Measurements from ENCODE around the gene RNF121. TPM values are rescaled to one million over a fixed set of nuclear protein-coding genes. Genes with fewer than 3 reads are reported as not detected.

Gene RNF121
- polyA plus RNA-seq, 3 donors: 46.4 to 46.8 (median 46.4) TPM

DNA sequence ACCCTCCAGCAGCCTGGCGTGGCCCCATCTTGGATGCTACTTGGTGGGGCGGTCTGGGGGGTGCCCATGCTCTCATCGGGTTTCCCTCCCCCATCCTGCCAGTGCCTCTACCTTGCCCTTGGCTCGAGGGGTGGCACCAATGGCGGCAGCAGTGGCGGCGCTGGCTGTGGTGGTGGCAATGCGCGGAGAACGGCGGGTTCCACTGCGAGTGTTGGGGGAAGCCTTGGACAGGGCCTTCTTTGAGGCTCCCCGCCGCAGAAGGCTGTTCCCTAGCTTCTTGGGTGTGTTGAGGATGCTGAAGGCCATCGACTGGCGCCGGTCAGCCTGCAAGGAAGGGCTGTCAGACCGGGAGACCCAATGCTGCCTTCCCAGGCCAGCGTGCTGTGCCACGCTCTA lies 74.9 kb downstream of the RNF121 start:
- DNase-seq (ENCODE audit: low read depth in 3 of 3, low spot score in 2 of 3): no peak

DNA sequence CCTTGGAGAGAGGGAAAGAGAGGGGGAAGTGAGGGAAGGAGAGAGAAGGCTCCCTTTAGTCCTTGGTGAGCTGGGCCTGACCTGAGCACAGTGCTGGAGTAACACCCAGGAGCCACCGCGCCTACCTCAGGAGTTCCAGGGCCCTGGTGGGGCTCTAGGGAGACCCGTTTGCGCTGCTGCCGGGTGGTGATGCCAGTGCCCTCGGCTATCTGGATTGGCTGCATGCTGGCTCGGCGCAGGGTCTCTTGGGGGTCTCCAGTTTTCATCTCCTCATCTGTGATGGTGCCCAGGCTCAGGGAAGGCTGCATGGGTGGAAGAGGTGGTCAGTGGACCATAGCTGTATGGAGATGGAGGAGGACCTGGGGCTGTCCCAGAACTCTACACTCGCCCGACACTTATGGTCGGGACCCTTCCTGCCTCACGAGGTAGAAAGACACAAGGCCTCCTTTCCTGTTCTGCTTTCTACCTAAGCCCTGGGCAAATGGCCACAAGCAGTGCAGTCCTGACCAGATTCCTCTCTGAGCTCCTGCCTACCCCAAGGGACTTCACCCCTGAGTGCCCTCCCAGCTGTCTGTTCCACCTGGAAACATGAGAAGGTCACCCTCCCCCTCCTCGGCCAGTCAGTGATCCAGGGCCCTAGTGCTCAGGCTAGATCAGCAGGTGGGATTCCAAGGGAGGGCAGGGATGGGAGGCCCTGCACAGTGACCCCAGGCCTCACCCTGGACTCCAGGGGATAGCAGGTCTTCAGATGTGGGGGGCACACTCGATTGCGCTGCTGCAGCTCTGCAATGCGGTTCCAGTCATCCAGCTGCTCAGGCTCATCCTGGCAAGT lies 75.9 kb downstream of the RNF121 start:
- no peak for DNase-seq (ENCODE audit: low read depth in 3 of 3, low spot score in 2 of 3)

DNA sequence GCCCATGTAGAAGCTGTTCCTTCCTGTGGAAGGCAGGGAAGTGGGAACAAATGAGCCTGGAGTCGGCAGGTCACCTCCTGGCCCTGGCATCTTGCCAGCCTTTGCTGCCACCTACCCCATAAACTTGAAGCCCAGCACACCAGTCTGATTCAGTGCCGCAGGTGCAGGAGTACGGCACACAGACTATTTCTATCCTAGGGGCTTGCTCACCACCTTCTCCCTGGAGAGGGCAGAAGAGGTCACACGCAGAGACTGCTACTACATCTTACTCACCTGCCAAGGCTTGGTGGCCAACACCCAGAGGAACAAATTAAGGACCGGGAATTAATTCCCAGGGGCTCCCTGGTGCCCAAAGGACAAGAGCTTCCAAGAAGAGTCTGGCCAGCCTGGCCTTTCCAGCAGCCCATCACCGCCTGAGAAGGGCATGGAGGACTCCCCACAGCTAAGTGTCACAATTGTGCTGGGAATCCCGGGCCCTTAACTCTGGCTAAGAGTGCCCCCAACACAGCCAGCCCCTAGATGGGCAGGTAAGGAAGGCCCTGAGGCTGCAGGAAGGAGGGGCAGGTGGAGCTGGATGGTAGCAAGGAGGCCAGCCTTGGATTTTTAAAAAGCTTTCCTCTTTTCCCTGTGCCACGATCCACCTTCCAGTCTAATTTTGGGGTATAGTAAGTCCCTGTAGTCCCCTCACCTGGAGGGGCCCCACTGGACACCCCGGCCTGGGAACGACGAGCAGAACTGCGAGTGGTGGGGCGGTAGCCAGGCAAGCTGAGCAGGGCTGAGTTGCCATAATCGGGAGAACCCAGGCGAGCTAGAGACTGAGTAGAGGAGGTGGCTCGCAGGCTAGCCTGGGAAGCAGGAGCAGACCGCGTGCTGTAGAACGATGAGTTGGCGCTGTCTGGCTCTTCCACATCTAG lies 76.8 kb downstream of the RNF121 start:
- no peak for DNase-seq (ENCODE audit: low read depth in 3 of 3, low spot score in 2 of 3)

DNA sequence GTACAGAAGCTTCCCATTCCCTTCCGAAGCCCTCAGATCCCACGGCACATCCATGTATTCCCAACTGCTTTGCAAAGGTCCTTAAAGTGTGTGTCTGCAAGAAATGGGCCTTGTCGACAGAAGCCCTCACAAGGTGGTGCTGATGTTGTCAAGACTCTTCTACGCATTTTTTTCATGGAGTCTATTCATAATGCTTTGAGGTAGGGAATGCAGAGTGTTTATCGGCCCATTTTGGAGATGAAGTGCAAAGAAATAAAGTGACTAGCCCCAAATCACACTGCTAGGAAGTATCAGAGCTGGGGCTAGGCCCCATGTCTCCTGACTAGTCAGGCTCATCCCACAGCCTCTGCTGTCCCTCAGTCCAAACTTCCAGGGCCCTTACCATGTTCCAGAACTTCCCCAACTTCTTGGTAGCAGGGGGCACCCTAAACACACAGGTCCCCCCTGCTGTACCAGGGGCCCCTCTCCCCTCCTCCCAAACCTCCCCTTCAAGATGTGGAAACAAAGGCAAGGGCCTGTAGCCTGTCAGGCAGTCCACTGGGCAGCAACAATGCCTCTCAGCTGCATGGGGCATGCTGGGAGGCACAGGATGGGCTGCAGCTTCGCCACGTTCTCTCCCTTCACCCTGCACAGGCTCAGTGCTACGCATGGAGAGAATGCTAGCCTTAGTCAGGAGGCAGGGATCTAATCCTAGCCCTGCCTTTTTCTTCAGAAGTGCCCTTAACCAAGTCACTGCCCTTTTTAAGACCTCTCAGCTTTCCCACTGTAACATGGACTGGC lies 77.7 kb downstream of the RNF121 start:
- no peak for DNase-seq (ENCODE audit: low read depth in 3 of 3, low spot score in 2 of 3)

DNA sequence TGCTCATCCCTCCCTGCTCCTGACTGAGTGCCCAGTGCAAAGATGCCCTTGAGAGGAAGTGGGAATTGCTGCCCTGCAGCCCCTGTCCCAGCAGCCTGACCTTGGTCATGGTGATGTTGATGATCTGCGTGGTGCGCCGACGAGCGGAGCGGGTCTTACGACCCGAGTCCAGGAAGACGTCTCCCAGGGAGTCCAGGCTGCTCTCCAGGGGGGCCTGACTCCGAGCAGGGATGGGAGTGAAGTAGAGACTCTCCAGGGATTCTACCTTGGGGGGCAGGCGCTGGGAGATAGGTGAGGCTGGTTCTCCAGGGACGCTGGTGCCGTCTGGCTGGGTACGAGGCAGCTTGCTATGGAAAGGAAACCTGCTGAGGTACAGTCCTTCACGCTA lies 78.2 kb downstream of the RNF121 start:
- DNase-seq (ENCODE audit: low read depth in 3 of 3, low spot score in 2 of 3): no peak

DNA sequence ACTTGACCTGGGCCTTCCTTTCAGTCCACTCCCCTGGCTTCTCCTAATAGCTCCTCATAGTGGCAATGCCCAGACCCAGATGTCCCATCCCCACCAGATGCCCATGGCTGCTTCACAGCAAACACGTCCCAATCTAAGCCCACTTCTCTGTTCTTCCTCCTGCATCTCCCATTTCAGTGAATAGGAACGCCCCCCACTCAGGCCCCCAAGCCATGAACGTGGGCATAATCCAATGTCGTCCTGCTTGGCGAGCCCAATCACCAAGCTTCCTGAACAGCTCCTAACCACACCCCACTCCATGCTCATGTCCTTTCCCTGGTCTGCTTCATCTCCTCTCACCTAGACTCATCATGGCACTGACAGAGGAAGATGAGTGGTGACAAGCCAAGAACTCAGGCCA lies 78.7 kb downstream of the RNF121 start:
- DNase-seq (ENCODE audit: low read depth in 3 of 3, low spot score in 2 of 3): no peak

DNA sequence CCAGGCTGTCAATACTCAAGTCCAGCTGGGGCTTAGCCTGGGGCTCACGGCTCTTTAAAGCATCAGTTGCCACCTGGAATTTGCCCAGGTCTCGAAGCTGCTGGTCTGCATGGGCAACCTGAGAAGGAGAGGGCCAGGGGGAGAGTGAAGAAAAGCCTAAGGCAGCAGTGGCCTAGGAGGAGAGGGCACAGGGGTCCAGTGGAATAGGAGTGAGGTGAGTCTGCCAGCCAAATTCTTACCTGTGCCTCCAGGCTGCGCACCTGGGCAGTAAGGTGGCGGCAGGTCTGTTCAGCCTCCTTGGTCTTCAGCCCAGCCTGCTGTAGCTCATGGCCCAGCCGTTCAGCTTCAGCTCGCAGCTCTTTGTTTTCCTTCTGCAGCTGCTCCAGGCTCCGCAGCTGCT lies 79.9 kb downstream of the RNF121 start:
- no peak for DNase-seq (ENCODE audit: low read depth in 3 of 3, low spot score in 2 of 3)

DNA sequence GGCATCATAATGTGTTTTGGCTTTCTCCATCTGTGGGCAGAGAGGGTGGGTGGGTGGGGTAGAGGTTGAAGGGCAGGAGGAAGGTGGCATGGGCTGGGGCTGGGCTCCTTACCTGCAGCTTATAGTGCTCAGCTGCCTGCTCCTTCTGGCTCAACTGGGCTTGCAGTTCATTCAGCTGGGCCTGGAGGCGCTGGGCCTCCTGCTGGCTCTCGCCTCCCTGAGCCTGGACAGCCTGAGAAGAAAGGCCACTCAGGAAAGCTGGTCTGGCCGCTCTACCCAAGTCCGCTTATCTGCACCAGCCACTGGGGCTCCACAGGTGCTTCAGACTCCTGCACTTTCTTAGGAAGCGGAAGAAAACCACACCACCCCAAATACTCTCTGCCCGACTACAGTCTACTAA lies 80.3 kb downstream of the RNF121 start:
- DNase-seq (ENCODE audit: low read depth in 3 of 3, low spot score in 2 of 3): no peak

DNA sequence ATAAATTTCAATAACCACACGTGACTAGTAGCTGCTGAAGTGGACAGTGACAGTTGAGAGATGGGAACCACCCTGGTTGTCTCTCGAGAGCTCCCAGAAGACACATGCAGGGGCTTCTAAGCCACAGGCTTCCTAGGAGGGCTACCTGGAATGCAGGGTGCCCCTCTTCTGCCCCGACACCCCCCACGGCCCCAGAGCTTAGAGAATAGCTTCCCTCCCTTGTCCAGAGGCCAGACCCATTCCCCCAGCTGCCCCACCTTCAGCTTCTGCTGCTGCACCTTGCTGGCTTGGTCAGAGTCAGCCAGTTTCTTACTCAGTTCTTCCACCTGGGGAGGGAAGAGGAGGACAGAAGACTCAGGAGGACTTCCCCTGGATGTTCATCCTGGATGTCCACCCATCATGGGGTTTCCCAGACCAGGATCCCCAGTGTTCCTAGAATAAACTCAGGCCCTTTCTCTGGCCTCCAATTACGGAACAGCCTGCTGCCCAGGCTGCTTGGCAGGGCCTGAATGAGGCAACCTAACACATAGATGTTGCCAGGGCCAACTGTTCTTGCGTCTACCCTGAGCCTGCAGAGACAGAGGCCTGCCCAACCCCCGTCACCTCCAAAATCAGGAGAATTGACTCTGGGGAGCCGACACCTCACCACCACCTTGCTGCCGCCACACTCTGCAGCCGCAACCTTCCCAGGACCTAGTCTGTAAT lies 81.8 kb downstream of the RNF121 start:
- DNase-seq (ENCODE audit: low read depth in 3 of 3, low spot score in 2 of 3): no peak

DNA sequence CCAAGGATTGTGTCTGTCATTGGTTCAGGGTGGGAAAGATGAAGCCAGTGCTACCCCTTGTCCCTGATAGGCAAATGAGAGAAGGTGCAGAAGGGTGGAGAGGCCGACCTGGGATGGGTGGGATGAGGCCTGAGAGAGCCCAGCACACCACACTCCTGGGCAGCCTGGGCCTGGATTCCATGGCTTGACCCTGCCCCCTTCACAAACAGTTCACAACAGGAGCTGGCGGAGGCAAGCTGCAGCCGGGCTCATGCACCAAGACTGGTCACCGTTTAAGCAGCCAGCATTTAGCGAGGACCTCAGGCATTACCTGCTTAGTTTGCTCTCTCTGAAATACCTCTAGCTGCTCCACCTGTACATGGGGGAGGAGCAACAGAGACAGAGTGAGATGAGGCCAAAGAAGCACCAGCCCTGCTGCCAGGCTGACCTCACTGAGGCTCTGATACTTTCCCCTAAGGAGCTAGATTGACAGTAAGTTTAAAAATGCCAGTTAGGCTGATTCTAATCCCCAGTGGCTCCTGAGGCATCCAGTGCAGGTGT lies 83.3 kb downstream of the RNF121 start:
- no peak for DNase-seq (ENCODE audit: low read depth in 3 of 3, low spot score in 2 of 3)

DNA sequence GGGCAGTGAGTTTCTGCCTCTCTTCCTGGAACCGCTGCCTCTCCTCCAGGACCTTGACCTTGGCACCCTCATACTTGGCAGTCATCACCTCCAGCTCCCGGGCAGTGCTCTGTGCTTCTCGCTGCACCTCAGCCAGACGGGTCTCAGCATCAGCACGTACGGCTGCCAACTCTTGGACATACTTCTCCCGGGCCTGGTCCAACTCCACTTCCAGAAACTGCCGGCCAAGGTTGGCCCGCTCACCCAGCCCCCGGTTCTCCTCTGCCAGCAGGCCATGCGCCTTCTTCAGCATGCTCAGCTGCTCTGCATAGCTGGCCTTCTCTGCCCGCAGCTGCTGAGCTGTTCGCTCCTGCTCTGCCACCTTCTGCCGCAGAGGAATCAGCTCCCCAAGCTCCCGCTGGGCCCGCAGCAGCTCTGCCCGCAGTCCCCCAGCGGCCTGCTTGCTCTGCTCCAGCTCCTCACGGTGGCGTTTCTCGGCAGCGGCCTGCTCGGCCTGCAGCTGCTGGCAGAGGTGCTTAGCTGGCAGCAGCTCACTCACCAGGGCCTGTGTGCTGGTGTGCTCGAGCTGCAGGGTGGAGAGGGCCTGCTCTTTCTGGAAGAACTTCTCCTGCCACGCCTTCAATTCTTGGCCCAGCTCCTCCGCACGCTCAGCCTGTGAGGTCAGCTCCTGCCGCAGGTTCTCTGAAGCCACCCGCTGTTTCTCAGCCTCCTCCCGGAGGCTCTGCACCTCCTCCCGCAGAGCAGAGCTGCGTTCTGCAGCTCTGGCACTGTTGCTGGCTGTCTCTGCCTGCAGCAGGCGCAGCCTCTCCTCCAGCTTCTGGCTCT lies 84.3 kb downstream of the RNF121 start:
- DNase-seq (ENCODE audit: low read depth in 3 of 3, low spot score in 2 of 3): no peak

DNA sequence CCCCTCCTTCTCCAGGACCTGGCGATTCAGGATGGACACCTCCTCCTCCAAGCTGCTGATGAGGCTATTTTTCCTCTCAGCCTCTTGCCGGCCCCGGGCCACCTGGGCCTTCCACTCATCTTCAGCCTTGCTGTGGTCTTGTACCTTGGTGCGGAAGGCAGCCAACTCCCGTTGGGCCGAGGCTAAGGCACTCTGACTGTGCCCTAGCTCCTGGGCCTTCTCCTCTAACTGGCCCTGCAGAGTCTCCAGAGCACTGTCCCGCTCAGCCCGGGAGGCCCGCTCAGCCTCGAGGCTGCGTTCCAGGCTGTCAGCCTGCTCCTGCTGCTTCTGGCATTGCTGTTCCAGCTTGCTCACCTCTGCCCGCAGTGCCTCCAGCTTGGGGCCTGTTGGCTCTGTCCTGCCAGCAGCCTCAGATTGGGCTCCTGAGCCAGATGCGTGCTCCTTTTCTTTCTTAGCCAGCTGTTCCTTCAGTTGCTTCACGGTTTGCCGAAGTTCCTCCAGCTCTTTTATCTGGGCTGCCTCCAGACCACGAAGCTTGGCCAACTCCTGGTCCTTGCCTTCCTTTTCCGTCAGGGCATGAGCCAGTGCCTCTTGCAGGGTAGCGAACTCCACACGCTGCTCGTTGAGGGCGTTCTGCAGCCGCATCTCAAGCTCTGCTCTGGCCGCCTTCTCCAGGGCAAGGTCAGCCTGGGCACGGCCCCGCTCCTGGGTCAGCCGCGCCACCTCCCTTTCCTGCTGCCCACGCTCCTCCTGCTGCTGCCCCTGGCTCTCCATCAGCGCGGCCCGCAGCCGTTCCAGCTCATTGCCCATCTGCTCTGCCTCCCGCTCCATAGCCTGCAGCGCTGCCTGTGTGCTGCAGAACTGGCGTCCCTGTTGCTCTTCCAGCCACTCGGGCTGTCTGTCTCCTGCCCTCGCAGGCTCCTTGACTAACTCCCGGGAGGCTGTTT lies 85.2 kb downstream of the RNF121 start:
- DNase-seq (ENCODE audit: low read depth in 3 of 3, low spot score in 2 of 3): no peak

DNA sequence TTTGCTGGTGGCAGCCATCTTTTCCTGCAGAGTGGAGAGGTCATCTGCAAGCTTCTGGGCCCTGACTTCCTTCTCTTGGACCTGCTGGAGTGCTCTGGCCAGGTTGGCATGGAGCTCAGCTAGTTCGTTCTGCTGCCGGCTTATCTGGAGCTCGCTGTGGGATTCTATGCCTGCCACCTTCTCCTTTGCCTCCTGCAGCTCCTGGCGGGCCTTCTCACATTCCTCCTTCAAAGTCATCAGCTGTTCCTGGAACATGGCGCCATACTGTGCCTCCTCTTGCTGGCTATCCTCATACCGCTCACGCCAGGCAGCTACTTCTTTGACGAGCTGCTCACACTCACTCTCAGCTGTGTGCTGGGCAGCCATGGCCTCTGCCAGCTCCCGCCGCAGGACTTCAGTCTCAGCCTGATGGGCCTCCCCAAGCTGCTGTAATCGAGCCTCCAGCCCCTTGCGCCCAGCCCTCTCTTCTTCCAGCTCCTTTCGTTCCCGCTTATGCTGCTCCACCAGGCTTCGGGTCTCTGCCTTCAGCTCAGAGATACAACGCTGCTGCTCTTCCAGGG lies 86.0 kb downstream of the RNF121 start:
- DNase-seq (ENCODE audit: low read depth in 3 of 3, low spot score in 2 of 3): no peak

DNA sequence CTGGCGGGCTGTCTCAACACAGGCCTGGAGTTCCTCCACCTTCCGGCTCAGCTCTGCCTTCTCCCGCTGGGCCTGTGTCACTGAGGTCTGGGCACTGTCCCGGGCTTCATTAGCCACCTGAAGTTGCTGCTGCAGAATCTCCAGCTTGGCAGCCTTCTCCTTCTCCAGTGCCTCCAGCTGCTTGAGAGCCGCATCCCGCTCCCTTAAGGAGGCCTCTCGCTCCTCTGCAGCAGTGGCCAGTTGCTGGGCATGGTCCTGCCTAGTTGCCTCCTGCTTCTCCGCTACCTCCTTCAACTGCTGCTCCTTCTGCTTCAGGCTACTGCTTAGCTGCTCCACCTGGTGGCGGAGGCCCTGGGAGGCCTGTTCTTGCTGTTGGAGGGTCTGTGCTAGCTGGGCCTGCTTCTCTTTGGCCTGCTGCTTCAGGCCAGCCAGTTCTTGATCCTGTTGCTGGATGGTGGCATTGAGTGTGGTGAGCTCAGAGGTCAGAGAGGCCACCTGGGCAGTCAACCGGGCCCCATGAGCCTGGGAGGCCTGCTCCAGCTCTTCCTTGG lies 86.7 kb downstream of the RNF121 start:
- no peak for DNase-seq (ENCODE audit: low read depth in 3 of 3, low spot score in 2 of 3)

DNA sequence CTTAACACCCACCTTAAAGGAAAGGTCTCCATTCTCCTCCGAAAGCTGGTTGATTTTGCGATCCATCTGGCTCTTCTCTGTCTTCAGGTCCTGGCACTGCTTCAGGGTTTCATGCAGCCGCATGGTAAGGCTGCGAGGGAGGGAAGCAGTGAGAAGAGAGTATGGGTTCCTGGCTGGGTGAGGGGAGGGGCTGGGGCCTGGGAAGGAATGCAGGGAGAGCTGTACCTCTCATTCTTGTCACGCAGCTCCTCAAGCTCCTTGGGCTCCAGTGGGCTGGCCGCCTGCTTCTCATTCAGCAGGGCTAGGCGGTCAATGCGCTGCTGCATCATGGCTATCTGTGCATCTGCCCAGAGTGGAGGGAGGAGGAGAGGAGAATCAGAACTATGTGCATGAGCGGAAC lies 89.3 kb downstream of the RNF121 start:
- no peak for DNase-seq (ENCODE audit: low read depth in 3 of 3, low spot score in 2 of 3)

DNA sequence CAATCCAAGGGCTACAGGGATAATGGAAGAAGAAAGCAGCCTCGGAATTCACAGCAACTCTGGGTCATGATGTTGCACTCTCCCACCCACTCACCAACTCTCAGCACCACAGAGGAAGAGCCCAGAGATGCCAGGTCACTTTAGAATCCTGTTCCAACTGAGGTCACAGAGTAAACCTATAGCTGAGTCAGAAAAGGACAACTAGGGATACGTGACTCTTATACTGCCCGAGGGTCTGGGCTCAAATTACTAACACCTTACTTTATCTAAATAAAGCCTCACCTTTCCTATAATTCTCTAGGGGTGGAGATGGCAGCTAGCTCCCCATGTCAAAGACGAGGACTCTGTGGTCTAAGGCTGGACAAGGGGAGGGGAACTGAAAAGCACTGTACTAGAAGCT lies 94.5 kb downstream of the RNF121 start:
- DNase-seq (ENCODE audit: low read depth in 3 of 3, low spot score in 2 of 3): no peak

DNA sequence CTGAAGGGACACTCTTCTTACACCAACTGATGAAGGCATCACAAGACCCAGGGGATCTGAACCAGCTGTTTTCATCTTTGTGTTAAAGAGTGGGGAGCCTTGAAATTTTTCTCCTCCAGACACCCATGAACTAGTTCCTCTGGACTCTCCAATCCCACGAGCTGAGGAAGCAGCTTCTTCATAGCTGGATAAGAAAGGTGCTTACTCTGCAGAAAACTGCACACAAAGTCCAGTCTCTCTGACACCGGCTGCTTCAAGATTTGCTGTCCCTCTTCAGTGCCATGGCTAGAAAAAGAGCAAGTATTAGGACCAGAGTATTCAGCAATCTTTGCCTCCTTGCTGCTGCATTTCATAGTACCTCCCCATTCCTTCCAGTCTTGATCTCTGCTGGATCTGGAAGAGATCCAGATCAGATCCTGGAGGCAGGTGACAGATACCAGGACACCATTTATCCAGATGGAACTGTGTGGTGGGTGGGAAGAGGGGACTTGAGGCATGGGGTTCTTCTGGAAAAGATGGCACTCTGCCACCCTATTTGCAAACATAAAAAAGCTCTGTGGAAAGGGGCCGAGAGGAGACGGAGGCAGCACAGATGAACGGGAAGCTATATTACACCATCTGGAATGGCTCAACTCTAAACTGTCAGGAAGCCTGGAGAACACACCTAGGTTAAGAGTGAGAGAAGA lies 95.4 kb downstream of the RNF121 start:
- DNase-seq (ENCODE audit: low read depth in 3 of 3, low spot score in 2 of 3): no peak
